GM18511 (cell line): ENCODE results near the gene EIF3A.
"Not testable (repeated sequence)": the region's sequence is repeated elsewhere in the genome, so short reads cannot be mapped to it uniquely, and the experiment has no call there.

Source experiments
- ATAC-seq: cut with Tn5 transposase; IDR thresholded peaks from one replicate; pipeline ENCODE4 v1.9.1; 2021; ENCODE audit warnings: mild to moderate bottlenecking, moderate library complexity; ENCODE audit not compliant: unreplicated experiment

The EIF3A gene

GRCh38 chr10:119059557-119059956 is 21.1 kb downstream of the EIF3A start:
- ATAC-seq, result no peak

DNA sequence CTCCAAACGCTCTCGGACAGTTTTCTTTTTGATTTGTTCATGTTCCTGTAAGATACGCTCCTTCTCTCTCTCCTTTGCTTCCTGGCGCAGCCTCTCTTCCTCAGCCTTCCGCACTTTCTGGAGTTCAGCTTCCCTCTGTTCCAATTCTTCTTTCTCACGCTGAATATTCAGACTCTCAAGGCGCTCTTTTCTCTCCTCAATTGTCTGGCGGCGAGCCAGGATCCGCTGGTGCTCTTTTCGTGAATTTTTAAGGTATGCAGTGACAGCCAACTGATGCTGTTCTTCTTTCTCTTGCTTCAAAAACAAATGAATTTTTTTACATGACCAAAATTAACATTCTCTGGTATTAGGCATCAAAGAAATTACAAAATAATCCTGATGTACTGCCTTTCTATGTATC is 22.6 kb downstream of the EIF3A start:
- no peak for ATAC-seq

DNA sequence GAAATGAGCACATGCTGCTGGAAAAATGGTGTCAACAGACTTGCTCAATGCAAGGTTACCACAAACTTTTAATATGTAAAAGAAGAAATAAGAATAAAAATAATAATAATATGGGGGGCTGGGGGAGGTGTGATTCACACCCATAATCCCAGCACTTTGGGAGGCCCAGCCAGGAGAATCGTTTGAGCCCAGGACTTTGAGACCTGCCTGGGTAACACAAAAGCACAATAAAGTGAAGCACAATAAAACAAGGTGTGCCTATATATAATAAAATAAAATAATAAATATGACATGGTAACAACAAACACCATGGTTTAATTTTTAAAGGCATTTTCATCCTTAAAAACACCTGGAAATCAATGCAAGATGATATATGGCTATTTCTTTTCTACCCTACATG is 25.1 kb downstream of the EIF3A start:
- ATAC-seq, result no peak

GRCh38 chr10:119051775-119052174 is 28.8 kb downstream of the EIF3A start:
- no peak for ATAC-seq

- ATAC-seq, result no peak
These were observed 30.8 kb downstream of the EIF3A start for GRCh38 chr10:119049777-119050176.

DNA sequence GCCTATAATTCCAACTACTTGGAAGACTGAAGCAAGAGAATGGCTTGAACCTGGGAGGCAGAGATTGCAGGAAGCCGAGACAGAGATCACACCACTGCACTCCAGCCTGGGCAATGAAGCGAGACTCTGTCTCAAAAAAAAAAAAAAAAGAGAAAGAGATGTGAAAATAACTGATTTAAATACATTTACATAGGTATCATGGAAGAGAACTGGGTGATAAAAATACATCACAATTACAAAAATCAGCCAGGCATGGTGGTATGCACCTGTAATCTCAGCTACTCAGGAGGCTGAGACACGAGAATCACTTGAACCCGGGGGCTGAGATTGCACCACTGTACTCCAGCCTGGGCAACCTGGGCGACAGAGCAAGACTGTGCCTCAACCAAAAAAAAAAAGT is 31.3 kb downstream of the EIF3A start:
- ATAC-seq, result no peak

GRCh38 chr10:119045561-119045960 is 35.1 kb downstream of the EIF3A start:
- no peak for ATAC-seq

DNA sequence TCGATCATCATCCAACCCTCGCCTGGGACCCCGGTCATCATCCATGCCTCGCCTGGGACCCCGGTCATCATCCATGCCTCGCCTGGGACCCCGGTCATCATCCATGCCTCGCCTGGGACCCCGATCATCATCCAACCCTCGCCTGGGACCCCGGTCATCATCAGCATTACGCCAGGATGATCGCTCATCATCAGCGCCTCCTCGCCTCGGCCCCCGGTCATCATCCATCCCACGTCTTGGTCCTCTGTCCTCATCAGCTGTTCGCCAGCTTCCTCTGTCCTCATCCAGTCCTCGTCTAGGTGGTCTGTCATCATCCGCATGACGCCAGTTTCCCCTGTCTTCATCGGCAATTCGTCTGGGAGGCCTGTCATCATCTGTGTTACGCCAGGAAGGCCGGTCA is 38.4 kb downstream of the EIF3A start:
- no peak for ATAC-seq

- ATAC-seq, result no peak
These were observed 39.3 kb downstream of the EIF3A start for GRCh38 chr10:119041326-119041725.

DNA sequence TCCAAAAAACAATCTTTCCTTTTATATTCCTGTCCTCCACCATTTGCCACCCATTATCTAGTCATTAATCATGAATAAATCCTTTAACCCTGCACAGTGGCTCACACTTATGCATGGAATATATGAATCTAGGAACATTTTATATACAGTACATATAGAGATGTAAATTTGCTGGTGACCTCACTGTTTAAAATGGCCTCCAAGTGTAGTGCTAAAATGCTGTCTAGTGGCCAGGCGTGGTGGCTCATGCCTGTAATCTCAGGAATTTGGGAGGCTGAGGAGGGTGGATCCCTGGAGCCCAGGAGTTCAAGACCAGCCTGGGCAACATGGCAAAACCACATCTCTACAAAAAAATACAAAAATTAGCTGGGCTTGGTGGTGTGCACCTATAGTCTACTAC is 41.5 kb downstream of the EIF3A start:
- no peak for ATAC-seq

- ATAC-seq, result no peak
These were observed 49.0 kb downstream of the EIF3A start for GRCh38 chr10:119031496-119032059.

DNA sequence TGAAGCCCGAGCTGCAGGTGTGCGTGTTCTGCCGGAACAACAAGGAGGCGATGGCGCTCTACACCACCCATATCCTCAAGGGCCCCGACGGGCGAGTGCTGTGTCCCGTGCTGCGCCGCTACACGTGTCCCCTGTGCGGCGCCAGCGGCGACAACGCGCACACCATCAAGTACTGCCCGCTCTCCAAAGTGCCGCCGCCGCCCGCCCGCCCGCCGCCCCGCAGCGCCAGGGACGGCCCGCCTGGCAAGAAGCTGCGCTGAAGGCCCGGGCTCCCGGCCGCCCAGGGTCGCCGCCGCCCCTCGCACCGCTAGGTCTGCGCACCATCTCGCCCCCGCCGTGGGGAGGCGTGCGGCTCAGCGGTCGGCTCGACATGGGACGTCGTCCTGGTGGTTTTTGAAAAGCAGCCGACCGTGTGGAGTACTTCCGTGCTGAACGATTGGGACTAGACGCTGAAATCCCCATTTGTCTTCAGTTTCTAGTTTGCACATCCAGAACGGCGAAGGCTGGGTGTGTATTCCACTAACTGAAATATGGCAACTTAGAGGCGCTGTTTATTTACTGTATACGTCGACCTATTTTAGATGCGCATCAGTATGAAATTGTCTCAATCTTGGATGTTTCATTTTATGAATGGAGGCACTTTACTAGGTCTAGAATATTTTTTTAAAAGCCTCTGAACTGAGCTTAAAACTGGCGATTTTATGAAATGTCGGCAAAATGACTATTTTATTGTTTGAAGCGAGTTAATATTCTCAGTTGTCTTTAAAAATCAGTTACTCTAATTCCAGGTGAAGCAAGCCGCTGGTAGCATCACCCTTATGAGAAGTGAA is 50.0 kb downstream of the EIF3A start:
- ATAC-seq, result peak; percentile 59

GRCh38 chr10:119029613-119030420 is 50.8 kb downstream of the EIF3A start, which contains the start of gene NANOS1:
Gene NANOS1 (plus strand): TSS chr10:119029714. CDS start chr10:119029802, 88 bp downstream.
- peak; percentile 29 for ATAC-seq

- ATAC-seq, result peak; percentile 62
These were observed 51.6 kb downstream of the EIF3A start for GRCh38 chr10:119028900-119029612.

DNA sequence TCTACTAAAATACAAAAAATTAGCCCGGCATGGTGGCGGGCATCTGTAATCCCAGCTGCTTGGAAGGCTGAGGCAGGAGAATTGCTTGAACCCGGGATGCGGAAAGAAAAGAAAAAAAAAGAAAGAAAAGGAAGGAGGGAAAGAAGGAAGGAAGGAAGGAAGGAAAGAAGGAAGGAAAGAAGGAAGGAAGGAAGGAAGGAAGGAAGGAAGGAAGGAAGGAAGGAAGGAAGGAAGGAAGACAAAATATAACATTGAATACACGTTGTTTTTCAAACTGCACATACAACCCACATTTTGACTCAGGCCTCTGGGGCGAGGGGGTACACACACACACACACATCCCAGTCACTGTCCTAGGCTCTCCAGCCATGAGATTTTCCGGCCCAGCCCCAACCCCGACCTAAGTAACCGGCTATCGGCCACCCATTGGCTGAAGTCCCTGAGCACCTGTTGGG is 52.1 kb downstream of the EIF3A start:
- ATAC-seq, result not testable (repeated sequence)

DNA sequence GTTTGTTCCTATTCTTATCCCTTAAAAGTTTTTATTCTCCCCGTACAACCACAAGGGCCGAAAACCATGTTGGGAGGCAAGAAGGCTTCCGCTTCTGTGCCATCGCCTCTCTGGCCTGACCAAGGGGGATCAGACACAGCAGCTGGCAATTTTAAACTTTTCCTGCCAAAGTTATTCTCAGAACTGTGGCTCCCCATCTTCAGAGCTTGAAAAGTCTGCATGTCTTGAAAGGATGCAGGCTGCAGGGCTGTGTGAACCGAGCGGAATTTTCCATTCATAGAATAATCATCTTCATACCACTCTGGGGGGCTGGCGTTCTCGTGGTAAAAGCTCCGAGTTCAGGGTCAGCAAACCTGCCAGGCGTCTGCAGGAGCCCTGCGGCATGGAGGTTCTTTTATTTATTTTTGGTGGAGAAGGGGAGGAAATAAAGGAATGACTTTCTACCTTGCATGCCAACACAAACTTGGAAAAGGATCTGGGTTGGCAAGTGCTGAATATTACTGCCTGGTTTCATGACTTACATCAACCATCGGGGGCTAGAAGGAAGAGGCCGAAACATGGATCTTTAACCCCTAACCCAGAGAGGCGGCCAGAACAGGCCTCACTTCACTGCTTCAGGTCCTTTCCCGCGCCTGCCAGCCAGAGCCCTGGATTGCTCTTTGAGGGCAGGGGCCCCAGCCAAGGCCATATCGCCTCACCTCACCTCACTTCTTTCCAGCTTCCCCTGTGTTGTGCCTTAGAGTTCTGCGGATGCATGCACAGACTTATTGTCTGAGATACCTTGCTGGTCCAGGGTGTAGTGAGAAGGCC is 54.1 kb downstream of the EIF3A start:
- no peak for ATAC-seq

GRCh38 chr10:119025776-119026175 is 54.8 kb downstream of the EIF3A start:
- no peak for ATAC-seq

- ATAC-seq, result no peak
These were observed 55.3 kb downstream of the EIF3A start for GRCh38 chr10:119025336-119025735.

GRCh38 chr10:119024882-119025281 is 55.7 kb downstream of the EIF3A start:
- no peak for ATAC-seq

GRCh38 chr10:119023553-119023868 is 57.1 kb downstream of the EIF3A start:
- no peak for ATAC-seq
